ENCODE data around the gene EGFR.

DNA sequence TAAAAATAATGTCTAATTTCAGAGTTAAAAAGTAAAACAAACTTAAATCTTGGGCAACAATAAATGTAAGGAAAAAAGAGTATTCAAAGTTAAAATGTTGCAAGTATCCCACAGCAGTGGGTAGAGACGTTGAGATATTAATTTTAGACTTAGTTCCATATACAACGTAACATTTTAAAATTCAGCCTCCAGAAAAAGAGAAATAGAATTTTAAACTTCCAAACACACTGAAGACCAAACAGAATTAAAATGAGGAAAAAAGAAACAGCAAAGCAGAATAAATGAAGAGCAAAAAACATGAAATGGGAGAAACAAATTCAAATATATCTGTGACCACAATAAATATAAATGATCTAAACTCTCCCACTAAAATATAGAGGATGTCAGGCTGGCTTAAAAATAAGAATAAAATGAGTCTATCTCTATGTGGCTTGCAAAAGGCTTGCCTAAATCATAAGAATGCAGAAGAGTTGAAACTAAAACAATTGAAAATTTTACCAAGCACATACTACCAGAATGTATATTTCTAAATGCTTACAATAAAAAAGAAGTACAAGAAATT is 46.0 kb upstream of the EGFR start:
- TF ChIP-seq, protein P1, sequence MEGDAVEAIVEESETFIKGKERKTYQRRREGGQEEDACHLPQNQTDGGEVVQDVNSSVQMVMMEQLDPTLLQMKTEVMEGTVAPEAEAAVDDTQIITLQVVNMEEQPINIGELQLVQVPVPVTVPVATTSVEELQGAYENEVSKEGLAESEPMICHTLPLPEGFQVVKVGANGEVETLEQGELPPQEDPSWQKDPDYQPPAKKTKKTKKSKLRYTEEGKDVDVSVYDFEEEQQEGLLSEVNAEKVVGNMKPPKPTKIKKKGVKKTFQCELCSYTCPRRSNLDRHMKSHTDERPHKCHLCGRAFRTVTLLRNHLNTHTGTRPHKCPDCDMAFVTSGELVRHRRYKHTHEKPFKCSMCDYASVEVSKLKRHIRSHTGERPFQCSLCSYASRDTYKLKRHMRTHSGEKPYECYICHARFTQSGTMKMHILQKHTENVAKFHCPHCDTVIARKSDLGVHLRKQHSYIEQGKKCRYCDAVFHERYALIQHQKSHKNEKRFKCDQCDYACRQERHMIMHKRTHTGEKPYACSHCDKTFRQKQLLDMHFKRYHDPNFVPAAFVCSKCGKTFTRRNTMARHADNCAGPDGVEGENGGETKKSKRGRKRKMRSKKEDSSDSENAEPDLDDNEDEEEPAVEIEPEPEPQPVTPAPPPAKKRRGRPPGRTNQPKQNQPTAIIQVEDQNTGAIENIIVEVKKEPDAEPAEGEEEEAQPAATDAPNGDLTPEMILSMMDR (IDR thresholded peaks at IDR 0.05) = no peak
- TF ChIP-seq, protein P2, sequence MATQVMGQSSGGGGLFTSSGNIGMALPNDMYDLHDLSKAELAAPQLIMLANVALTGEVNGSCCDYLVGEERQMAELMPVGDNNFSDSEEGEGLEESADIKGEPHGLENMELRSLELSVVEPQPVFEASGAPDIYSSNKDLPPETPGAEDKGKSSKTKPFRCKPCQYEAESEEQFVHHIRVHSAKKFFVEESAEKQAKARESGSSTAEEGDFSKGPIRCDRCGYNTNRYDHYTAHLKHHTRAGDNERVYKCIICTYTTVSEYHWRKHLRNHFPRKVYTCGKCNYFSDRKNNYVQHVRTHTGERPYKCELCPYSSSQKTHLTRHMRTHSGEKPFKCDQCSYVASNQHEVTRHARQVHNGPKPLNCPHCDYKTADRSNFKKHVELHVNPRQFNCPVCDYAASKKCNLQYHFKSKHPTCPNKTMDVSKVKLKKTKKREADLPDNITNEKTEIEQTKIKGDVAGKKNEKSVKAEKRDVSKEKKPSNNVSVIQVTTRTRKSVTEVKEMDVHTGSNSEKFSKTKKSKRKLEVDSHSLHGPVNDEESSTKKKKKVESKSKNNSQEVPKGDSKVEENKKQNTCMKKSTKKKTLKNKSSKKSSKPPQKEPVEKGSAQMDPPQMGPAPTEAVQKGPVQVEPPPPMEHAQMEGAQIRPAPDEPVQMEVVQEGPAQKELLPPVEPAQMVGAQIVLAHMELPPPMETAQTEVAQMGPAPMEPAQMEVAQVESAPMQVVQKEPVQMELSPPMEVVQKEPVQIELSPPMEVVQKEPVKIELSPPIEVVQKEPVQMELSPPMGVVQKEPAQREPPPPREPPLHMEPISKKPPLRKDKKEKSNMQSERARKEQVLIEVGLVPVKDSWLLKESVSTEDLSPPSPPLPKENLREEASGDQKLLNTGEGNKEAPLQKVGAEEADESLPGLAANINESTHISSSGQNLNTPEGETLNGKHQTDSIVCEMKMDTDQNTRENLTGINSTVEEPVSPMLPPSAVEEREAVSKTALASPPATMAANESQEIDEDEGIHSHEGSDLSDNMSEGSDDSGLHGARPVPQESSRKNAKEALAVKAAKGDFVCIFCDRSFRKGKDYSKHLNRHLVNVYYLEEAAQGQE (IDR thresholded peaks at IDR 0.05; ENCODE audit: low read depth, low read length) = no peak
- TF ChIP-seq RXRA (IDR thresholded peaks at IDR 0.05; ENCODE audit: borderline replicate concordance, low read depth) = no peak
- no peak for TF ChIP-seq YY1 (IDR thresholded peaks at IDR 0.05; ENCODE audit: low read depth)
- TF ChIP-seq, protein P3, sequence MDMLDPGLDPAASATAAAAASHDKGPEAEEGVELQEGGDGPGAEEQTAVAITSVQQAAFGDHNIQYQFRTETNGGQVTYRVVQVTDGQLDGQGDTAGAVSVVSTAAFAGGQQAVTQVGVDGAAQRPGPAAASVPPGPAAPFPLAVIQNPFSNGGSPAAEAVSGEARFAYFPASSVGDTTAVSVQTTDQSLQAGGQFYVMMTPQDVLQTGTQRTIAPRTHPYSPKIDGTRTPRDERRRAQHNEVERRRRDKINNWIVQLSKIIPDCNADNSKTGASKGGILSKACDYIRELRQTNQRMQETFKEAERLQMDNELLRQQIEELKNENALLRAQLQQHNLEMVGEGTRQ (IDR thresholded peaks at IDR 0.05; ENCODE audit: borderline replicate concordance, low read depth, low read length) = no peak
- no peak for TF ChIP-seq POLR2AphosphoS5 (IDR thresholded peaks at IDR 0.05; ENCODE audit: low read depth, low read length)
- TF ChIP-seq EP300 (IDR thresholded peaks at IDR 0.05; ENCODE audit: borderline replicate concordance in 1 of 2, low read depth in 1 of 2, low read length in 1 of 2) = no peak
- no peak for TF ChIP-seq FOXM1 (IDR thresholded peaks at IDR 0.05; ENCODE audit: low read depth)
- no peak for TF ChIP-seq JUND (IDR thresholded peaks at IDR 0.05)

Measured in SK-N-SH (cell line).